ENCODE measurements around the gene SLAMF7. TPM values are rescaled to one million over a fixed set of nuclear protein-coding genes. Genes with fewer than 3 reads are reported as not detected.

The SLAMF7 gene
- total and polyA plus RNA-seq, 2 of the 8 experiments (the other 6 are each of a cell fraction or from before 2014, with no cell fraction given), result not detected

- DNase-seq (ENCODE audit: low read depth in 1 of 2, low spot score in 2 of 2), result no peak
- CTCF ChIA-PET (ENCODE audit: partially characterized antibody), result interaction anchor here (0.6 to 6.5 kb wide), 18 partner anchors 8 to 247 kb away, joined by 3 to 63 read pairs (median 4); partner anchors contain the start of genes ITLN2, LY9 and SLAMF7
- POLR2A ChIA-PET (ENCODE audit: partially characterized antibody), result interaction anchor here (0.9 kb wide), 1 partner anchor 21 kb away, joined by 3 read pairs; no protein-coding TSS in a partner anchor
Observed at GRCh38 chr1:160747717-160748116, 8.7 kb downstream of the SLAMF7 start.

More at GRCh38 chr1:160747717-160748116, 8.7 kb downstream of the SLAMF7 start:
- TF ChIP-seq EP300 (IDR thresholded peaks at IDR 0.05; ENCODE audit: borderline replicate concordance in 1 of 2, low read depth in 2 of 2, low read length in 2 of 2) (no peak), SUZ12 (IDR thresholded peaks at IDR 0.05; ENCODE audit: low read length) (no peak), SAP30 (IDR thresholded peaks at IDR 0.05; ENCODE audit: insufficient read depth, insufficient replicate concordance, low read length) (no peak), USF2 (IDR thresholded peaks at IDR 0.05; ENCODE audit: low read length) (no peak), TAF7 (optimal IDR thresholded peaks at IDR 0.05; ENCODE audit: borderline replicate concordance, low read depth, low read length) (no peak)
- Histone ChIP-seq H3K79me2 (ENCODE audit: control insufficient read depth in 1 of 2, insufficient read depth in 2 of 2, low read length in 2 of 2) (no peaks in the 10 kb centered on the region), H3K23me2 (ENCODE audit: low read depth, low read length) (no peaks in the 10 kb centered on the region), H3K4me3 (ENCODE audit: extremely low read depth in 1 of 4, insufficient read depth in 2 of 4, low read depth in 3 of 4, low read length in 4 of 4) (no peak overlapping the region), H2BK20ac (ENCODE audit: low read length) (no peak overlapping the region), H3K18ac (ENCODE audit: extremely low read depth, low read length) (no peak overlapping the region), H4K20me1 (replicated peaks in 1 of 2; ENCODE audit: control insufficient read depth in 1 of 2, insufficient read depth in 2 of 2, low read length in 2 of 2) (no peaks in the 10 kb centered on the region), H3K79me1 (ENCODE audit: low read depth, low read length) (no peaks in the 10 kb centered on the region), H4K8ac (ENCODE audit: extremely low read depth, insufficient read depth, low read length) (no peak overlapping the region), H4K5ac (ENCODE audit: insufficient read length, low read depth, low read length) (no peak overlapping the region), H3K4me1 (replicated peaks in 1 of 4; ENCODE audit: control insufficient read depth in 3 of 4, insufficient read depth in 4 of 4, low read length in 3 of 4) (peaks cover 0 to 5% (median 0%) of the 10 kb centered on the region in 4 experiments; a peak in 2 of 7 replicates), H3K4ac (replicated peaks; ENCODE audit: insufficient read length, low read depth, low read length) (no peak overlapping the region), H2BK12ac (ENCODE audit: low read depth, low read length) (0 out of 2 replicates have a peak overlapping the region, but pooled peaks have one; percentile 53), H2BK120ac (replicated peaks; ENCODE audit: low read depth, low read length) (no peak overlapping the region), H3K14ac (ENCODE audit: insufficient read length) (no peak overlapping the region), H3K56ac (replicated peaks; ENCODE audit: insufficient read length, low read depth, low read length) (no peak overlapping the region), H3K4me2 (ENCODE audit: insufficient read depth in 1 of 2, low read depth in 2 of 2, low read length in 2 of 2) (peak overlapping the region in 1 of 2 experiments; percentile 46; a peak in 1 of 4 replicates), H3K9ac (replicated peaks in 1 of 4; ENCODE audit: extremely low read depth in 1 of 4, low read depth in 3 of 4, low read length in 3 of 4) (no peak overlapping the region), H3K23ac (ENCODE audit: insufficient read length) (no peak overlapping the region), H3K27ac (ENCODE audit: low read depth, low read length) (no peak overlapping the region), H4K91ac (replicated peaks; ENCODE audit: insufficient read length, low read length) (no peak overlapping the region), H2AK5ac (ENCODE audit: low read depth, low read length) (no peak overlapping the region), H2AFZ (ENCODE audit: low read length) (no peak overlapping the region), H3K36me3 (ENCODE audit: control insufficient read depth in 2 of 4, insufficient read depth in 4 of 4, low read length in 3 of 4) (no peaks in the 10 kb centered on the region), H2BK15ac (ENCODE audit: low read length) (no peak overlapping the region), H3K27me3 (replicated peaks in 1 of 4; ENCODE audit: control insufficient read depth in 3 of 4, extremely low read depth in 1 of 4, insufficient read depth in 3 of 4, low read length in 3 of 4) (no peaks in the 10 kb centered on the region), H2BK5ac (ENCODE audit: low read depth, low read length) (0 out of 2 replicates have a peak overlapping the region, but pooled peaks have one; percentile 32), H3K9me3 (ENCODE audit: insufficient read depth in 2 of 2, low read depth in 1 of 2, low read length in 1 of 2) (no peaks in the 10 kb centered on the region)
- FAIRE-seq, result no peak

Measured in H1 (cell line).